OCI-LY3 (cell line): Measurements from ENCODE around the gene VRK2.

ENCODE experiments used
- H2AFZ ChIP-seq: fragments of 200-600, 300-600 bp; shearing (Covaris generic); 2 replicates; pipeline ENCODE4 v1.6.0; 2014; ENCODE audit warnings: antibody characterized with exemption, low read depth, low read length
- H3K27ac ChIP-seq: fragments of 200-600, 300-600 bp; sonication (generic); 2 replicates; pipeline ENCODE4 v1.5.1; 2014; ENCODE audit warnings: mild to moderate bottlenecking, low read length, moderate library complexity, mixed read lengths
- H3K27me3 ChIP-seq: fragments of 200-600, 300-600 bp; sonication (generic); 2 replicates; pipeline ENCODE4 v1.6.1; 2014; ENCODE audit warnings: low read depth, low read length, mixed read lengths
- H3K36me3 ChIP-seq: fragments of 200-600, 300-600 bp; sonication (generic); replicated peaks from 2 replicates; pipeline ENCODE3; 2014; ENCODE audit warnings: low read depth, low read length, mixed read lengths
- H3K4me1 ChIP-seq: fragments of 300-600, 200-600 bp; sonication (generic); 2 replicates; pipeline ENCODE4 v1.6.1; 2014; ENCODE audit warnings: low read length, mixed read lengths
- H3K4me2 ChIP-seq: fragments of 200-600, 300-600 bp; sonication (generic); 2 replicates; pipeline ENCODE4 v1.6.1; 2014; ENCODE audit warnings: low read length, mixed read lengths
- H3K4me3 ChIP-seq: fragments of 300-600, 200-600 bp; sonication (generic); 2 replicates; pipeline ENCODE4 v1.5.1; 2014; ENCODE audit warnings: antibody characterized with exemption, mild to moderate bottlenecking, low read length, moderate library complexity
- H3K79me2 ChIP-seq: fragments of 300-600, 200-600 bp; shearing (Covaris generic); 2 replicates; pipeline ENCODE4 v1.6.1; 2014; ENCODE audit warnings: mild to moderate bottlenecking, low read length, mixed read lengths
- H3K9ac ChIP-seq: fragments of 300-600, 200-600 bp; shearing (Covaris generic); 2 replicates; pipeline ENCODE4 v1.6.0; 2014; ENCODE audit warnings: mild to moderate bottlenecking, low read length, moderate library complexity
- H3K9me3 ChIP-seq: fragments of 200-600, 300-600 bp; shearing (Covaris generic); 2 replicates; pipeline ENCODE4 v1.6.1; 2014; ENCODE audit warnings: low read length, mixed read lengths; ENCODE audit not compliant: insufficient read depth
- H4K20me1 ChIP-seq: fragments of 200-600, 300-600 bp; sonication (generic); 2 replicates; pipeline ENCODE4 v1.6.1; 2016; ENCODE audit warnings: low read length, mixed read lengths; ENCODE audit not compliant: insufficient read depth
- EZH2phosphoT487 ChIP-seq: fragments of 200-600 bp; shearing (Covaris generic); IDR thresholded peaks from 2 replicates; pipeline ENCODE4 v1.6.1; 2018; ENCODE audit warnings: antibody characterized with exemption, mixed run types, low read depth
- TF ChIP-seq, protein P1 (sequence below): fragments of 200-600, 300-600 bp; sonication (generic); IDR thresholded peaks from 2 replicates; pipeline ENCODE4 v1.5.1; 2014; ENCODE audit warnings: antibody characterized with exemption, low read length, low read depth

The VRK2 gene

DNA sequence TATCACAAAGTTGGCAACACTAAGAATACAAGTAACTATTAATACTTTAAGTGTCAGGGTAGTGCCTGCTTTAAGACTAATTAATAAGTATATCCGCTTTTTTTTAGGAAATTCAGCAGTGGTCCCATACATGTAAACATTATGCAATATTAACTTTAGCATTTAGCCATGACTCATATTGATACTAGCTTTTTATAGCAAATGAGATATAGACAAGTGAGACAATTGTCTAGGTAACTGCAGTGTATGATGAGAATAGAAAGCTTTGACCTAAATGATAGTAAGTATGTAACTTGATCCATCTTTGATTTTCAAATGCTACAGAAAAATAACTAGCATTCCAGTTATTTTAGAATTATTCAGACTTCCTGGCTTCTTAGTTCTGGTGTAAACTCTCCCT lies 27.4 kb upstream of the VRK2 start:
- H3K36me3 ChIP-seq: no peaks in the 10 kb centered on the region
- peaks cover 27% of the 10 kb centered on the region for H3K4me1 ChIP-seq
- H3K27me3 ChIP-seq: no peaks in the 10 kb centered on the region
- H3K9me3 ChIP-seq: no peaks in the 10 kb centered on the region; the same call in 1 of the 2 replicates
- no peak overlapping the region for H3K9ac ChIP-seq
- no peaks in the 10 kb centered on the region for H4K20me1 ChIP-seq
- peak overlapping the region; percentile 0; the same call in 1 of the 2 replicates for H3K4me2 ChIP-seq
- no peak overlapping the region for H3K4me3 ChIP-seq
- no peak overlapping the region for H3K27ac ChIP-seq
- TF ChIP-seq EZH2phosphoT487: no peak
- TF ChIP-seq, protein P1, sequence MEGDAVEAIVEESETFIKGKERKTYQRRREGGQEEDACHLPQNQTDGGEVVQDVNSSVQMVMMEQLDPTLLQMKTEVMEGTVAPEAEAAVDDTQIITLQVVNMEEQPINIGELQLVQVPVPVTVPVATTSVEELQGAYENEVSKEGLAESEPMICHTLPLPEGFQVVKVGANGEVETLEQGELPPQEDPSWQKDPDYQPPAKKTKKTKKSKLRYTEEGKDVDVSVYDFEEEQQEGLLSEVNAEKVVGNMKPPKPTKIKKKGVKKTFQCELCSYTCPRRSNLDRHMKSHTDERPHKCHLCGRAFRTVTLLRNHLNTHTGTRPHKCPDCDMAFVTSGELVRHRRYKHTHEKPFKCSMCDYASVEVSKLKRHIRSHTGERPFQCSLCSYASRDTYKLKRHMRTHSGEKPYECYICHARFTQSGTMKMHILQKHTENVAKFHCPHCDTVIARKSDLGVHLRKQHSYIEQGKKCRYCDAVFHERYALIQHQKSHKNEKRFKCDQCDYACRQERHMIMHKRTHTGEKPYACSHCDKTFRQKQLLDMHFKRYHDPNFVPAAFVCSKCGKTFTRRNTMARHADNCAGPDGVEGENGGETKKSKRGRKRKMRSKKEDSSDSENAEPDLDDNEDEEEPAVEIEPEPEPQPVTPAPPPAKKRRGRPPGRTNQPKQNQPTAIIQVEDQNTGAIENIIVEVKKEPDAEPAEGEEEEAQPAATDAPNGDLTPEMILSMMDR: no peak
- H3K79me2 ChIP-seq: no peaks in the 10 kb centered on the region
- no peak overlapping the region for H2AFZ ChIP-seq

- no peak overlapping the region for H3K4me3 ChIP-seq
- no peaks in the 10 kb centered on the region for H3K36me3 ChIP-seq
- H3K27ac ChIP-seq: no peak overlapping the region
- H2AFZ ChIP-seq: no peak overlapping the region
- H3K79me2 ChIP-seq: no peaks in the 10 kb centered on the region
- H3K4me2 ChIP-seq: 0 out of 2 replicates have a peak overlapping the region, but pooled peaks have one; percentile 2
- H4K20me1 ChIP-seq: no peaks in the 10 kb centered on the region
- H3K4me1 ChIP-seq: peaks cover 32% of the 10 kb centered on the region
- no peak overlapping the region for H3K9ac ChIP-seq
- no peaks in the 10 kb centered on the region for H3K9me3 ChIP-seq
- TF ChIP-seq, protein P1: no peak
- TF ChIP-seq EZH2phosphoT487: no peak
- no peaks in the 10 kb centered on the region for H3K27me3 ChIP-seq
Measured at GRCh38 chr2:58025150-58025933, 21.3 kb upstream of the VRK2 start.

GRCh38 chr2:58027029-58027428 lies 19.6 kb upstream of the VRK2 start:
- Histone ChIP-seq H3K4me1 (peaks cover 44% of the 10 kb centered on the region), H2AFZ (no peak overlapping the region), H3K9me3 (no peaks in the 10 kb centered on the region; the same call in 1 of the 2 replicates), H3K4me3 (no peak overlapping the region), H3K27me3 (no peaks in the 10 kb centered on the region), H3K27ac (no peak overlapping the region), H4K20me1 (no peaks in the 10 kb centered on the region), H3K79me2 (no peaks in the 10 kb centered on the region), H3K9ac (no peak overlapping the region), H3K36me3 (no peaks in the 10 kb centered on the region), H3K4me2 (no peak overlapping the region)
- TF ChIP-seq, protein P1: no peak
- TF ChIP-seq EZH2phosphoT487: no peak

- Histone ChIP-seq H3K9me3 (no peaks in the 10 kb centered on the region; the same call in 1 of the 2 replicates), H3K4me2 (no peak overlapping the region)
- TF ChIP-seq, protein P1: no peak
- no peak for TF ChIP-seq EZH2phosphoT487
Measured at GRCh38 chr2:58030771-58031170, 15.8 kb upstream of the VRK2 start.

More at GRCh38 chr2:58030771-58031170, 15.8 kb upstream of the VRK2 start:
- Histone ChIP-seq H3K4me3 (no peak overlapping the region), H4K20me1 (no peaks in the 10 kb centered on the region), H3K27me3 (no peaks in the 10 kb centered on the region), H3K27ac (no peak overlapping the region), H3K36me3 (peaks cover 8% of the 10 kb centered on the region), H3K9ac (no peak overlapping the region), H3K79me2 (no peaks in the 10 kb centered on the region), H3K4me1 (peaks cover 43% of the 10 kb centered on the region), H2AFZ (no peak overlapping the region)
